SK-N-SH treated with all-trans-retinoic acid at 6 μM for 48 hours (cell line): ENCODE data around the gene SIK3.
A peak's percentile ranks its signal among the peaks of the same experiment; 100 is the strongest.

Experiments used
- ATAC-seq: fragments of 200-7000 bp; cut with Tn5 transposase; 3 replicates; pipeline ENCODE4 v1.9.1; 2020; ENCODE audit warnings: mild to moderate bottlenecking, moderate library complexity
- BACH2 ChIP-seq: fragments of 250-450 bp; sonication (Bioruptor Pico); IDR thresholded peaks from 2 replicates; pipeline ENCODE4 v1.9.0; 2021; ENCODE audit warnings: mild to moderate bottlenecking, borderline replicate concordance
- CSDC2 ChIP-seq: fragments of 250-450 bp; sonication (Bioruptor Pico); IDR thresholded peaks from 2 replicates; pipeline ENCODE4 v1.5.0; 2020; ENCODE audit warnings: mild to moderate bottlenecking, moderate library complexity
- ISL1 ChIP-seq: fragments of 250-450 bp; sonication (Bioruptor Pico); IDR thresholded peaks from 2 replicates; pipeline ENCODE4 v2.1.2; 2022; ENCODE audit warnings: mild to moderate bottlenecking, moderate library complexity
- OSR1 ChIP-seq: fragments of 250-450 bp; sonication (Bioruptor Pico); IDR thresholded peaks from 2 replicates; pipeline ENCODE4 v1.8.0; 2022; ENCODE audit warnings: moderate library complexity, mild to moderate bottlenecking, inconsistent platforms
- PPARA ChIP-seq: fragments of 250-450 bp; sonication (Bioruptor Pico); IDR thresholded peaks from 2 replicates; pipeline ENCODE4 v1.5.0; 2020; ENCODE audit warnings: mild to moderate bottlenecking, borderline replicate concordance
- RARB ChIP-seq: fragments of 250-450 bp; sonication (Bioruptor Pico); IDR thresholded peaks from 2 replicates; pipeline ENCODE4 v1.8.0; 2021; ENCODE audit warnings: mild to moderate bottlenecking, moderate library complexity
- TCF4 ChIP-seq: fragments of 250-450 bp; sonication (Bioruptor Pico); IDR thresholded peaks from 2 replicates; pipeline ENCODE4 v1.8.0; 2021; ENCODE audit warnings: mild to moderate bottlenecking, moderate library complexity, borderline replicate concordance
- ZC3H10 ChIP-seq: fragments of 250-450 bp; sonication (Bioruptor Pico); IDR thresholded peaks from 2 replicates; pipeline ENCODE4 v1.5.1; 2021; ENCODE audit warnings: mild to moderate bottlenecking, moderate library complexity
- ZFP3 ChIP-seq: fragments of 250-450 bp; sonication (Bioruptor Pico); IDR thresholded peaks from 2 replicates; pipeline ENCODE4 v1.5.0; 2020; ENCODE audit warnings: mild to moderate bottlenecking, moderate library complexity
- ZFP30 ChIP-seq: fragments of 450-650 bp; formaldehyde crosslinking; IDR thresholded peaks from 2 replicates; pipeline ENCODE4 v1.5.0; 2022; ENCODE audit warnings: mild to moderate bottlenecking, moderate library complexity
- ZNF70 ChIP-seq: fragments of 450-650 bp; formaldehyde crosslinking; IDR thresholded peaks from 2 replicates; pipeline ENCODE4 v1.5.0; 2020; ENCODE audit warnings: mild to moderate bottlenecking, moderate library complexity
- ZNF8 ChIP-seq: fragments of 450-650 bp; formaldehyde crosslinking; IDR thresholded peaks from 2 replicates; pipeline ENCODE4 v1.5.0; 2020; ENCODE audit warnings: mild to moderate bottlenecking, moderate library complexity
- TF ChIP-seq, protein P1 (sequence below): fragments of 250-450 bp; sonication (Bioruptor Pico); IDR thresholded peaks from 2 replicates; pipeline ENCODE4 v1.5.0; 2020; ENCODE audit warnings: mild to moderate bottlenecking, moderate library complexity
- TF ChIP-seq, protein P2 (sequence below): fragments of 250-450 bp; sonication (Bioruptor Pico); IDR thresholded peaks from 2 replicates; pipeline ENCODE4 v1.5.1; 2021; ENCODE audit warnings: mild to moderate bottlenecking, moderate library complexity
- TF ChIP-seq, protein P3 (sequence below): fragments of 250-450 bp; sonication (Bioruptor Pico); IDR thresholded peaks from 2 replicates; pipeline ENCODE4 v1.8.0; 2021; ENCODE audit warnings: low read depth, mild to moderate bottlenecking, moderate library complexity, borderline replicate concordance

The SIK3 gene

DNA sequence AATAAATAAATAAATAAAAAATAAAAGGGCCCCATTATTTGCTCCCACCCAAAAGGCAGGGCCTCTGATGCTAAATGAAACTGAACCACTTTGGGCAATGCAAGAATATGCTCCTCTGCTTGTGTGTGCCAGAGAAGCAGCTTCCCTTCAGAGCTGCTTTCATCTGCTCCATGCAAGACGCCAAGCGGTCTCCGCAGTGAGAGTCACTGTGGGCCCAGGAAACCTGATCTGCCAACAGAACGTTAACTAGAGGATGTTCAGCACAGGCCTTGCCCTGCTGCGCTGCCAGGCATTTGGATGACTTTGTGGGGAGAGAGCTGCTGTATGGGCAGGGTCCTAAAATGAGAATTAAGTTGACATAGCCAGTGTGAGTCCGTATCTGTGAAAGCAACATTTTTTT lies 217.1 kb downstream of the SIK3 start:
- ATAC-seq = no peak
- TF ChIP-seq, protein P1, sequence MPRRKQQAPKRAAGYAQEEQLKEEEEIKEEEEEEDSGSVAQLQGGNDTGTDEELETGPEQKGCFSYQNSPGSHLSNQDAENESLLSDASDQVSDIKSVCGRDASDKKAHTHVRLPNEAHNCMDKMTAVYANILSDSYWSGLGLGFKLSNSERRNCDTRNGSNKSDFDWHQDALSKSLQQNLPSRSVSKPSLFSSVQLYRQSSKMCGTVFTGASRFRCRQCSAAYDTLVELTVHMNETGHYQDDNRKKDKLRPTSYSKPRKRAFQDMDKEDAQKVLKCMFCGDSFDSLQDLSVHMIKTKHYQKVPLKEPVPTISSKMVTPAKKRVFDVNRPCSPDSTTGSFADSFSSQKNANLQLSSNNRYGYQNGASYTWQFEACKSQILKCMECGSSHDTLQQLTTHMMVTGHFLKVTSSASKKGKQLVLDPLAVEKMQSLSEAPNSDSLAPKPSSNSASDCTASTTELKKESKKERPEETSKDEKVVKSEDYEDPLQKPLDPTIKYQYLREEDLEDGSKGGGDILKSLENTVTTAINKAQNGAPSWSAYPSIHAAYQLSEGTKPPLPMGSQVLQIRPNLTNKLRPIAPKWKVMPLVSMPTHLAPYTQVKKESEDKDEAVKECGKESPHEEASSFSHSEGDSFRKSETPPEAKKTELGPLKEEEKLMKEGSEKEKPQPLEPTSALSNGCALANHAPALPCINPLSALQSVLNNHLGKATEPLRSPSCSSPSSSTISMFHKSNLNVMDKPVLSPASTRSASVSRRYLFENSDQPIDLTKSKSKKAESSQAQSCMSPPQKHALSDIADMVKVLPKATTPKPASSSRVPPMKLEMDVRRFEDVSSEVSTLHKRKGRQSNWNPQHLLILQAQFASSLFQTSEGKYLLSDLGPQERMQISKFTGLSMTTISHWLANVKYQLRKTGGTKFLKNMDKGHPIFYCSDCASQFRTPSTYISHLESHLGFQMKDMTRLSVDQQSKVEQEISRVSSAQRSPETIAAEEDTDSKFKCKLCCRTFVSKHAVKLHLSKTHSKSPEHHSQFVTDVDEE (CRISPR knock-in tag) = no peak
- TF ChIP-seq OSR1 (no peak), ISL1 (CRISPR knock-in tag) (no peak), BACH2 (CRISPR knock-in tag) (no peak), RARB (no peak), TCF4 (no peak), PPARA (CRISPR knock-in tag) (no peak)
- TF ChIP-seq, protein P2, sequence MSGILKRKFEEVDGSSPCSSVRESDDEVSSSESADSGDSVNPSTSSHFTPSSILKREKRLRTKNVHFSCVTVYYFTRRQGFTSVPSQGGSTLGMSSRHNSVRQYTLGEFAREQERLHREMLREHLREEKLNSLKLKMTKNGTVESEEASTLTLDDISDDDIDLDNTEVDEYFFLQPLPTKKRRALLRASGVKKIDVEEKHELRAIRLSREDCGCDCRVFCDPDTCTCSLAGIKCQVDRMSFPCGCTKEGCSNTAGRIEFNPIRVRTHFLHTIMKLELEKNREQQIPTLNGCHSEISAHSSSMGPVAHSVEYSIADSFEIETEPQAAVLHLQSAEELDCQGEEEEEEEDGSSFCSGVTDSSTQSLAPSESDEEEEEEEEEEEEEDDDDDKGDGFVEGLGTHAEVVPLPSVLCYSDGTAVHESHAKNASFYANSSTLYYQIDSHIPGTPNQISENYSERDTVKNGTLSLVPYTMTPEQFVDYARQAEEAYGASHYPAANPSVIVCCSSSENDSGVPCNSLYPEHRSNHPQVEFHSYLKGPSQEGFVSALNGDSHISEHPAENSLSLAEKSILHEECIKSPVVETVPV (CRISPR knock-in tag) = no peak
- TF ChIP-seq, all 23 proteins: peak for 0

DNA sequence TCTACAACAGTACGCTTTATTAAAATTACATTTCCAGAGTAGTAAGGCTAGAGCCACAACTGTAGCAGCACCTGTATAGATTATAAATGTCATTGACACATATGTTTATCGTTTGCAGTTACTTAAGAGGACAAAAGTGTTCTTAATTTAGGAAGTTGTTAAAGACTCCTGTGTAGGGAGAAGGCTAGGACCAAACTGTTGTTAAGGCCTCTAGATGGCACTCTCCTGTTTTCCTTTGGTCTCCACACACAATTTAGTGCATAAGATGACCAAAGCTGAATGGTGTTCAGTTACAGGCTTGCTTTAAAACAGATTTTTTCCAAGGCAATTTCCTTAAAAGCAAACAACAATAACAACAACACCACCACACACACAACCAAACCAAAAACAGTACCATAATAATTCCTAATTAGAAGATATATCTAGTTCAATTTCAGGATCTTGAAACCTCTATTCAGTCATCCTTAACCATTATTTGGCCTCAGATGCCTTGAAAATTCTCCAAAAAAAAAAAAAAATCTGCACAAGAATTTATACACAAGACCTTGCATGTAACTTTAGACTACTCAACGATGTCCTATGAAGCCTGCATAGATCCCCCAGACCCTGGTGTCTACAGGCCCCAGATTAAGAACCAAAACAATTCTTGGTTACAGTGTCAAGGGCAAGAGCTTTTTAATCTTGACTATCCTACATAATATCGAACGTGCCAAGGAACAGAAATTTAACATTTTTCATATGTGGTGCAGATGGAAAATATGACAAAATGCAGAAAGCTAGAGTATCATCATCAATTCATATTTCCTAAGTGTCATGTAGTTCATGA lies 218.2 kb downstream of the SIK3 start:
- TF ChIP-seq, protein P3, sequence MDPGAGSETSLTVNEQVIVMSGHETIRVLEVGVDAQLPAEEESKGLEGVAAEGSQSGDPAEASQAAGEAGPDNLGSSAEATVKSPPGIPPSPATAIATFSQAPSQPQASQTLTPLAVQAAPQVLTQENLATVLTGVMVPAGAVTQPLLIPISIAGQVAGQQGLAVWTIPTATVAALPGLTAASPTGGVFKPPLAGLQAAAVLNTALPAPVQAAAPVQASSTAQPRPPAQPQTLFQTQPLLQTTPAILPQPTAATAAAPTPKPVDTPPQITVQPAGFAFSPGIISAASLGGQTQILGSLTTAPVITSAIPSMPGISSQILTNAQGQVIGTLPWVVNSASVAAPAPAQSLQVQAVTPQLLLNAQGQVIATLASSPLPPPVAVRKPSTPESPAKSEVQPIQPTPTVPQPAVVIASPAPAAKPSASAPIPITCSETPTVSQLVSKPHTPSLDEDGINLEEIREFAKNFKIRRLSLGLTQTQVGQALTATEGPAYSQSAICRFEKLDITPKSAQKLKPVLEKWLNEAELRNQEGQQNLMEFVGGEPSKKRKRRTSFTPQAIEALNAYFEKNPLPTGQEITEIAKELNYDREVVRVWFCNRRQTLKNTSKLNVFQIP (CRISPR knock-in tag) = no peak
- TF ChIP-seq ZC3H10 (CRISPR knock-in tag) (no peak), ZFP3 (CRISPR knock-in tag) (no peak), ZNF8 (CRISPR knock-in tag) (no peak), RARB (no peak), CSDC2 (CRISPR knock-in tag) (no peak), ZFP30 (CRISPR knock-in tag) (no peak), ZNF70 (CRISPR knock-in tag) (no peak)
- TF ChIP-seq, protein P1 (CRISPR knock-in tag) = no peak
- TF ChIP-seq, all 23 proteins: peak for 0
- peak; percentile 100 for ATAC-seq

DNA sequence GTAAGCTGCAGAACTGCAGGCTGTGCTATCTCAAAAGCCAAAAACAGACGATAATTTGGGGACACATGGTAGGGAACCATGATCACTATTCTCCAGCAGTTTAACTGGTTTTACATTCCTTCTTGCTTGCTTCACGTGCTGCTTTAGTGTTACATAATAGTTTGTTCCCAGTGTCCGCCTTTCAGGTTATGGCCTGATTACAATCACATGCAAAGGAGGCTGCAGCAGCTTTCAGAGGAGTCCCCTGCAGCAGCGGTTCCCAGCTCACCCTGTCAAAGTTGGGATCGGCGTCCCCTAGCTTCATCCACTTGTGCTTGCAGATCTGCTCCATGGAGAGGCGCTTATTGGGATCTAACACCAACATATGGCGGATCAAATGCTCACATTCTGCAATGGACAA lies 221.6 kb downstream of the SIK3 start:
- ATAC-seq = no peak
- no peak for TF ChIP-seq PPARA (CRISPR knock-in tag)

DNA sequence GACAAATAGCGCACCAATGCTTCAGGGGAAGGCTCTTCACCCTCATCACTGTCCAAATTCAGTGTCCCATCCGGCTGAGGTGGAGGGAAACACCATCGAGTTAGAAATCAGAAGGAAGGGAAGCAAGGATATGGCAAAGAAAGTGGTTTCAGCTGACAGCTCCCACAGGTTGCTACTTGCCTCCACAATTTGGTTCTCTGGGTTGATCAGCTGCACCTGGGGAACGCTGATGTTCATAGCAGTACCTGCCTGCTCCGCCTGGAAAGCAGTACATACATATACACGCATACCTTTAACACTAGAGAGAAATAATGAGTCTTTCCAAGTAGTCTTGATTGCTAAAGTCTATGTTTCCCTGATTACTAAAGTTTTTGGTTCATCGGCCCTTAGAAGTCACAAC lies 223.0 kb downstream of the SIK3 start:
- ATAC-seq = no peak

More for the DNA sequence above, 223.0 kb downstream of the SIK3 start:
- TF ChIP-seq ZNF8 (CRISPR knock-in tag) = no peak
- TF ChIP-seq, protein P1 (CRISPR knock-in tag) = no peak
- TF ChIP-seq TCF4 = no peak
